H9 (cell line): ENCODE measurements around the gene ANKHD1. TPM values are rescaled to one million over a fixed set of nuclear protein-coding genes. Genes with fewer than 3 reads are reported as not detected.
A peak's percentile ranks its signal among the peaks of the same experiment; 100 is the strongest.

Experiments used
- DNase-seq: peaks from one replicate; pipeline ENCODE4 v3.0.0-alpha.2; 2017
- H2AFZ ChIP-seq: one replicate; pipeline ENCODE4 v1.6.1; 2013; ENCODE audit warnings: mild to moderate bottlenecking, low read length, control low read depth, moderate library complexity
- H2AK5ac ChIP-seq: 2 replicates; pipeline ENCODE4 v1.6.1; 2013; ENCODE audit warnings: low read length, control low read depth, mixed read lengths; ENCODE audit not compliant: insufficient read length
- H2BK120ac ChIP-seq: one replicate; pipeline ENCODE4 v1.6.1; 2013; ENCODE audit warnings: low read depth, mild to moderate bottlenecking, low read length, control low read depth, inconsistent platforms; ENCODE audit not compliant: poor library complexity, severe bottlenecking
- H2BK12ac ChIP-seq: 2 replicates; pipeline ENCODE4 v1.6.1; 2013; ENCODE audit warnings: low read length, control low read depth, mixed read lengths, low read depth; ENCODE audit not compliant: insufficient read length
- H2BK15ac ChIP-seq: 2 replicates; pipeline ENCODE4 v1.6.1; 2013; ENCODE audit warnings: low read depth, low read length, control low read depth
- H2BK20ac ChIP-seq: one replicate; pipeline ENCODE4 v1.6.1; 2013; ENCODE audit warnings: low read depth, mild to moderate bottlenecking, low read length, control low read depth, inconsistent platforms; ENCODE audit not compliant: poor library complexity, severe bottlenecking
- H2BK5ac ChIP-seq: 2 replicates; pipeline ENCODE4 v1.6.1; 2013; ENCODE audit warnings: low read length, control low read depth, mixed read lengths; ENCODE audit not compliant: insufficient read length
- H3K14ac ChIP-seq: 2 replicates; pipeline ENCODE4 v1.6.1; 2013; ENCODE audit warnings: low read length, control low read depth; ENCODE audit not compliant: insufficient read depth
- H3K18ac ChIP-seq: 2 replicates; pipeline ENCODE4 v1.6.1; 2013; ENCODE audit warnings: low read depth, mild to moderate bottlenecking, mixed read lengths, low read length, control low read depth; ENCODE audit not compliant: insufficient read length
- H3K23ac ChIP-seq: 2 replicates; pipeline ENCODE4 v1.6.1; 2013; ENCODE audit warnings: low read length, control low read depth, mixed read lengths, low read depth; ENCODE audit not compliant: insufficient read length
- H3K23me2 ChIP-seq: 2 replicates; pipeline ENCODE4 v1.6.1; 2013; ENCODE audit warnings: low read depth, mild to moderate bottlenecking, mixed read lengths, low read length, control low read depth; ENCODE audit not compliant: insufficient read length, poor library complexity, severe bottlenecking
- H3K27ac ChIP-seq: 2 replicates; pipeline ENCODE4 v1.5.1; 2013; ENCODE audit warnings: low read length, control low read depth, mixed read lengths, low read depth; ENCODE audit not compliant: insufficient read length
- H3K27me3 ChIP-seq: 2 replicates; pipeline ENCODE4 v1.6.1; 2013; ENCODE audit warnings: low read length, control low read depth, inconsistent platforms; ENCODE audit not compliant: insufficient read depth
- H3K4ac ChIP-seq: 2 replicates; pipeline ENCODE4 v1.6.1; 2013; ENCODE audit warnings: low read depth, mild to moderate bottlenecking, control low read depth, inconsistent platforms, low read length, moderate library complexity
- H3K4me1 ChIP-seq: 2 replicates; pipeline ENCODE4 v1.6.1; 2013; ENCODE audit warnings: low read length, control low read depth, inconsistent platforms; ENCODE audit not compliant: insufficient read depth
- H3K4me2 ChIP-seq: 2 replicates; pipeline ENCODE4 v1.6.1; 2013; ENCODE audit warnings: low read length, control low read depth, mixed read lengths; ENCODE audit not compliant: insufficient read length, insufficient read depth
- H3K56ac ChIP-seq: 2 replicates; pipeline ENCODE4 v1.6.1; 2013; ENCODE audit warnings: low read depth, mild to moderate bottlenecking, mixed read lengths, low read length, control low read depth; ENCODE audit not compliant: insufficient read length
- H3K79me1 ChIP-seq: 2 replicates; pipeline ENCODE4 v1.6.1; 2013; ENCODE audit warnings: low read depth, mild to moderate bottlenecking, moderate library complexity, low read length, control low read depth, inconsistent platforms; ENCODE audit not compliant: insufficient read depth, poor library complexity, severe bottlenecking
- H3K79me2 ChIP-seq: 2 replicates; pipeline ENCODE4 v1.6.1; 2013; ENCODE audit warnings: low read length, control low read depth, inconsistent platforms; ENCODE audit not compliant: insufficient read depth
- H3K9ac ChIP-seq: 2 replicates; pipeline ENCODE4 v1.6.1; 2013; ENCODE audit warnings: low read length, control low read depth, mixed read lengths; ENCODE audit not compliant: insufficient read length; ENCODE audit errors: extremely low read depth
- H3K9me3 ChIP-seq: one replicate; pipeline ENCODE4 v1.6.1; 2013; ENCODE audit warnings: low read depth, low read length, inconsistent platforms; ENCODE audit not compliant: control insufficient read depth
- H3T11ph ChIP-seq: one replicate; pipeline ENCODE4 v1.6.1; 2013; ENCODE audit warnings: mild to moderate bottlenecking, low read length, control low read depth, inconsistent platforms
- H4K20me1 ChIP-seq: one replicate; pipeline ENCODE4 v1.6.1; 2013; ENCODE audit not compliant: control insufficient read depth, insufficient read length, insufficient read depth
- H4K5ac ChIP-seq: 2 replicates; pipeline ENCODE4 v1.6.1; 2013; ENCODE audit warnings: low read depth, mild to moderate bottlenecking, mixed read lengths, low read length, control low read depth; ENCODE audit not compliant: insufficient read length
- H4K8ac ChIP-seq: replicated peaks from 2 replicates; pipeline ENCODE4 v1.6.1; 2013; ENCODE audit warnings: low read length, control low read depth, mixed read lengths, low read depth; ENCODE audit not compliant: insufficient read length
- H4K91ac ChIP-seq: 2 replicates; pipeline ENCODE4 v1.6.1; 2013; ENCODE audit warnings: low read depth, mild to moderate bottlenecking, moderate library complexity, mixed read lengths, low read length, control low read depth; ENCODE audit not compliant: insufficient read length
- H3K27ac Mint-ChIP-seq, 3 experiments: 2 replicates in 2 of 3; 3 replicates in 1 of 3; pipeline ENCODE4 v1.8.0; 2020 to 2021; ENCODE audit warnings: mixed read lengths in 3 of 3, mild to moderate bottlenecking in 1 of 3, moderate library complexity in 1 of 3
- H3K27me3 Mint-ChIP-seq: 2 replicates; pipeline ENCODE4 v1.8.0; 2021; ENCODE audit warnings: low read depth, mild to moderate bottlenecking, moderate library complexity, mixed read lengths
- H3K36me3 Mint-ChIP-seq, 3 experiments: 2 replicates in 2 of 3; 3 replicates in 1 of 3; pipeline ENCODE4 v1.8.0; 2020 to 2021; ENCODE audit warnings: low read depth in 3 of 3, mixed read lengths in 3 of 3; ENCODE audit not compliant: insufficient read depth in 1 of 3
- H3K4me1 Mint-ChIP-seq, 2 experiments: 2 replicates each; pipeline ENCODE4 v1.8.0; 2020; ENCODE audit warnings: mixed read lengths in 2 of 2
- H3K4me3 Mint-ChIP-seq, 2 experiments: 2 replicates in 1 of 2; 3 replicates in 1 of 2; pipeline ENCODE4 v1.8.0; 2020 to 2021; ENCODE audit warnings: mild to moderate bottlenecking in 2 of 2, mixed read lengths in 2 of 2, moderate library complexity in 1 of 2
- H3K9me3 Mint-ChIP-seq, 2 experiments: 2 replicates in 1 of 2; 3 replicates in 1 of 2; pipeline ENCODE4 v1.8.0; 2020; ENCODE audit warnings: mild to moderate bottlenecking in 2 of 2, mixed read lengths in 2 of 2, moderate library complexity in 1 of 2
- WGBS: extraction: QIAGEN DNeasy Blood & Tissue Kit; methylation state at CpG from one replicate; pipeline ENCODE4 v1.1.7; 2013; ENCODE audit warnings: missing lambda C conversion rate, low lambda C conversion rate, mixed read lengths; ENCODE audit not compliant: insufficient read length; ENCODE audit errors: extremely low coverage; 5-methylcytosine and 5-hydroxymethylcytosine counted together
- total RNA-seq: library from RNA; stranded (reverse); gene quantifications from 2 replicates; pipeline ENCODE4 v1.2.1, GENCODE V29; 2021
- TF ChIP-seq, protein P1 (sequence below): fragments of 200-600 bp; sonication (generic); conservative IDR thresholded peaks from 3 replicates; pipeline ENCODE4 v1.8.0; 2021; ENCODE audit warnings: antibody characterized with exemption, mild to moderate bottlenecking

Gene ANKHD1
- total RNA-seq, 1 experiment from 2014 or later, result 105 TPM

- peaks cover 20% of the 10 kb centered on the region; the same call in 1 of the 2 replicates for H3K79me2 ChIP-seq
- H3K14ac ChIP-seq, result no peak overlapping the region
- DNase-seq, result no peak
- H3K4ac ChIP-seq, result no peak overlapping the region
- no peak overlapping the region for H2BK15ac ChIP-seq
- no peak overlapping the region for H2AFZ ChIP-seq
- no peak overlapping the region for H3T11ph ChIP-seq
- no peaks in the 10 kb centered on the region for H3K27me3 ChIP-seq
- no peak overlapping the region for H3K56ac ChIP-seq
- peak overlapping the region in 1 of 3 experiments; percentile 90; a peak in 2 of 7 replicates for H3K27ac Mint-ChIP-seq
- no peak overlapping the region for H2BK20ac ChIP-seq
- H4K8ac ChIP-seq, result no peak overlapping the region
- H2BK5ac ChIP-seq, result no peak overlapping the region
- no peak overlapping the region for H2BK12ac ChIP-seq
- H3K79me1 ChIP-seq, result no peaks in the 10 kb centered on the region
- no peaks in the 10 kb centered on the region for H4K20me1 ChIP-seq
- H4K91ac ChIP-seq, result no peak overlapping the region
- H4K5ac ChIP-seq, result no peak overlapping the region
- no peak overlapping the region for H3K18ac ChIP-seq
- H3K4me1 Mint-ChIP-seq, result no peaks in the 10 kb centered on the region
- H3K23me2 ChIP-seq, result no peaks in the 10 kb centered on the region
- H3K9ac ChIP-seq, result no peak overlapping the region
- H3K27ac ChIP-seq, result no peak overlapping the region
- H3K9me3 ChIP-seq, result no peaks in the 10 kb centered on the region
- no peaks in the 10 kb centered on the region for H3K4me1 ChIP-seq
- no peak overlapping the region for H3K23ac ChIP-seq
- TF ChIP-seq, protein P1, sequence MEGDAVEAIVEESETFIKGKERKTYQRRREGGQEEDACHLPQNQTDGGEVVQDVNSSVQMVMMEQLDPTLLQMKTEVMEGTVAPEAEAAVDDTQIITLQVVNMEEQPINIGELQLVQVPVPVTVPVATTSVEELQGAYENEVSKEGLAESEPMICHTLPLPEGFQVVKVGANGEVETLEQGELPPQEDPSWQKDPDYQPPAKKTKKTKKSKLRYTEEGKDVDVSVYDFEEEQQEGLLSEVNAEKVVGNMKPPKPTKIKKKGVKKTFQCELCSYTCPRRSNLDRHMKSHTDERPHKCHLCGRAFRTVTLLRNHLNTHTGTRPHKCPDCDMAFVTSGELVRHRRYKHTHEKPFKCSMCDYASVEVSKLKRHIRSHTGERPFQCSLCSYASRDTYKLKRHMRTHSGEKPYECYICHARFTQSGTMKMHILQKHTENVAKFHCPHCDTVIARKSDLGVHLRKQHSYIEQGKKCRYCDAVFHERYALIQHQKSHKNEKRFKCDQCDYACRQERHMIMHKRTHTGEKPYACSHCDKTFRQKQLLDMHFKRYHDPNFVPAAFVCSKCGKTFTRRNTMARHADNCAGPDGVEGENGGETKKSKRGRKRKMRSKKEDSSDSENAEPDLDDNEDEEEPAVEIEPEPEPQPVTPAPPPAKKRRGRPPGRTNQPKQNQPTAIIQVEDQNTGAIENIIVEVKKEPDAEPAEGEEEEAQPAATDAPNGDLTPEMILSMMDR, result no peak
- H2BK120ac ChIP-seq, result no peak overlapping the region
- no peaks in the 10 kb centered on the region for H3K27me3 Mint-ChIP-seq
- peaks cover 20 to 28% (median 21%) of the 10 kb centered on the region in 3 experiments; a peak in 6 of 7 replicates for H3K36me3 Mint-ChIP-seq
- H2AK5ac ChIP-seq, result no peak overlapping the region
- H3K9me3 Mint-ChIP-seq, result peaks cover 13% of the 10 kb centered on the region in 2 experiments
- no CpG with 5 or more reads among the region's 2 CpGs for WGBS
- no peak overlapping the region for H3K4me2 ChIP-seq
- no peak overlapping the region for H3K4me3 Mint-ChIP-seq
Observed at GRCh38 chr5:140429724-140430123, 28.1 kb downstream of the ANKHD1 start.
